ENCODE data around the gene BSCL2. TPM values are rescaled to one million over a fixed set of nuclear protein-coding genes. Genes with fewer than 3 reads are reported as not detected.
A peak's percentile ranks its signal among the peaks of the same experiment; 100 is the strongest.

Gene BSCL2
- total and polyA plus RNA-seq, 2 donors (not counting 1 experiment from before 2014, with no cell fraction given): 38.5 to 56.3 TPM

DNA sequence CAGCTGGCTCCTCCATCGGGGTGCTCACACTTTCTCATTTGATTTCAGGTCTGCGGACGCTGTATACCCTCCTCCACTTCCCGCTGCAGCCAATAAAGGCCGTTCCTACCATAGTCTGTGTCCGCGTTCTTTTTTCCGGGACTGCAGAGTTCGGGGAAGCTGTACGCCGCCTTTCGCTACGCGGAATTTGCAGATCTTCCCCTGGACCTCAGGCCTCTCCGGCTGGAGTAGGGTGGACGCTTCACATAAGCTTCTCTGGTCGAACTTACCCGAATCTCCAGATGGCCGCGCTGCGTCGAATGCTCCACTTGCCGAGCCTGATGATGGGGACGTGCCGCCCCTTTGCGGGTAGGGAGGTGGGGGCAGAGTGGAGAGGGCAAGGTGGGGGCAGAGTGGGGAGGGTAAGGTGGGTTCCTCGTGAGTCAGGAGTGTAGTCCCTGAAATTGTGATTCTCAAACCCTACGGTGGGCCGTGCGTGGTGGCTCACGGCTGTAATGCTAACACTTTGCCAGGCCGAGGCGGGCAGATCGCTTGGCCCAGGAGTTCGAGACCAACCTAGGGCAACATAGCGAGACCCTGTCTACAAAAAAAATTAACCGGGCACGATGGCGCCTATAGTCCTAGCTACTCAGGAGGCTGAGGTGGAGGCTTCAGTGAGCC is 41.5 kb downstream of the BSCL2 start:
- WGBS (ENCODE audit: insufficient coverage): 8% methylated on average over 39 of the region's 39 CpGs
- peaks cover 17 to 38% of the 10 kb centered on the region in 2 donors for H3K4me1 ChIP-seq (ENCODE audit: control insufficient read depth in 2 of 2, insufficient read depth in 2 of 2, low read length in 2 of 2)
- Mint-ChIP-seq H3K27me3 (no peaks in the 10 kb centered on the region), H3K9me3 (ENCODE audit: insufficient read depth) (no peaks in the 10 kb centered on the region), H3K4me3 (peak overlapping the region; percentile 97), H3K27ac (peak overlapping the region; percentile 93), H3K4me1 (peaks cover 50% of the 10 kb centered on the region)
- H3K79me2 ChIP-seq (ENCODE audit: control insufficient read depth, insufficient read depth, low read length): peaks cover 56% of the 10 kb centered on the region
- peak overlapping the region; percentile 79 to 98 (median 91) for H3K4me3 ChIP-seq (ENCODE audit: control extremely low read depth in 1 of 5, extremely low read depth in 1 of 5, insufficient read depth in 1 of 5, low read depth in 2 of 5, low read length in 4 of 5)
- peaks cover 4 to 19% of the 10 kb centered on the region in 2 experiments for H3K36me3 ChIP-seq (replicated peaks in 1 of 2; ENCODE audit: control extremely low read depth in 1 of 2, control insufficient read depth in 1 of 2, extremely low read depth in 1 of 2, insufficient read depth in 2 of 2, low read length in 1 of 2)
- H3K27ac ChIP-seq (ENCODE audit: low read length in 2 of 2): peak overlapping the region; percentile 73 to 81
- intact Hi-C loops (cut with micrococcal nuclease): loop anchor here (1.0 to 2.0 kb wide), 7 partner anchors 12 to 74 kb away; partner anchors contain the start of genes EML3, GANAB, INTS5 and TUT1
- peak overlapping the region; percentile 78 for H3K4me2 ChIP-seq (replicated peaks; ENCODE audit: low read depth, low read length, poor library complexity, severe bottlenecking)
- H3K9ac ChIP-seq (ENCODE audit: low read length): peak overlapping the region; percentile 82
- H4K20me1 ChIP-seq (ENCODE audit: control insufficient read depth, insufficient read depth, low read length, poor library complexity, severe bottlenecking): peaks cover 9% of the 10 kb centered on the region
- TF ChIP-seq, protein P1, sequence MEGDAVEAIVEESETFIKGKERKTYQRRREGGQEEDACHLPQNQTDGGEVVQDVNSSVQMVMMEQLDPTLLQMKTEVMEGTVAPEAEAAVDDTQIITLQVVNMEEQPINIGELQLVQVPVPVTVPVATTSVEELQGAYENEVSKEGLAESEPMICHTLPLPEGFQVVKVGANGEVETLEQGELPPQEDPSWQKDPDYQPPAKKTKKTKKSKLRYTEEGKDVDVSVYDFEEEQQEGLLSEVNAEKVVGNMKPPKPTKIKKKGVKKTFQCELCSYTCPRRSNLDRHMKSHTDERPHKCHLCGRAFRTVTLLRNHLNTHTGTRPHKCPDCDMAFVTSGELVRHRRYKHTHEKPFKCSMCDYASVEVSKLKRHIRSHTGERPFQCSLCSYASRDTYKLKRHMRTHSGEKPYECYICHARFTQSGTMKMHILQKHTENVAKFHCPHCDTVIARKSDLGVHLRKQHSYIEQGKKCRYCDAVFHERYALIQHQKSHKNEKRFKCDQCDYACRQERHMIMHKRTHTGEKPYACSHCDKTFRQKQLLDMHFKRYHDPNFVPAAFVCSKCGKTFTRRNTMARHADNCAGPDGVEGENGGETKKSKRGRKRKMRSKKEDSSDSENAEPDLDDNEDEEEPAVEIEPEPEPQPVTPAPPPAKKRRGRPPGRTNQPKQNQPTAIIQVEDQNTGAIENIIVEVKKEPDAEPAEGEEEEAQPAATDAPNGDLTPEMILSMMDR (IDR thresholded peaks at IDR 0.05): no peak
- no peak for TF ChIP-seq EZH2 (IDR thresholded peaks at IDR 0.05; ENCODE audit: borderline replicate concordance, insufficient read depth, low read depth, low read length, poor library complexity, severe bottlenecking)
- no peaks in the 10 kb centered on the region for H3K9me3 ChIP-seq (ENCODE audit: control extremely low read depth in 1 of 3, control insufficient read depth in 2 of 3, insufficient read depth in 1 of 3, low read length in 2 of 3)
- peak; percentile 16 for ATAC-seq (ENCODE audit: low read depth)
- no peak for DNase-seq
- peak overlapping the region; percentile 96 for H2AFZ ChIP-seq (ENCODE audit: insufficient read depth, low read depth, low read length, poor library complexity, severe bottlenecking)
- H3K27me3 ChIP-seq (replicated peaks in 1 of 4; ENCODE audit: control extremely low read depth in 1 of 4, control insufficient read depth in 3 of 4, insufficient read depth in 4 of 4, low read length in 3 of 4): no peaks in the 10 kb centered on the region
- ChIA-PET CTCF (interaction anchor here (0.8 to 2.0 kb wide), 14 partner anchors 11 to 241 kb away, joined by 3 to 17 read pairs (median 5); partner anchors contain the start of genes B3GAT3, INTS5 and TUT1), POLR2A (interaction anchor here (0.6 to 3.6 kb wide), 26 partner anchors 9 to 208 kb away, joined by 3 to 62 read pairs (median 6); partner anchors contain the start of genes B3GAT3, BSCL2, EEF1G and GANAB)
